ENCODE results near the gene PABPC1L. TPM values are rescaled to one million over a fixed set of nuclear protein-coding genes. Genes with fewer than 3 reads are reported as not detected.

Gene PABPC1L
- total RNA-seq, 1 experiment from 2014 or later: 1.2 TPM

- DNase-seq (ENCODE audit: low read depth): no peak
Measured at GRCh38 chr20:44900231-44900854, 9.5 kb upstream of the PABPC1L start.

- DNase-seq (ENCODE audit: low read depth): peak; percentile 19
Measured at GRCh38 chr20:44901974-44902373, 7.9 kb upstream of the PABPC1L start.

DNA sequence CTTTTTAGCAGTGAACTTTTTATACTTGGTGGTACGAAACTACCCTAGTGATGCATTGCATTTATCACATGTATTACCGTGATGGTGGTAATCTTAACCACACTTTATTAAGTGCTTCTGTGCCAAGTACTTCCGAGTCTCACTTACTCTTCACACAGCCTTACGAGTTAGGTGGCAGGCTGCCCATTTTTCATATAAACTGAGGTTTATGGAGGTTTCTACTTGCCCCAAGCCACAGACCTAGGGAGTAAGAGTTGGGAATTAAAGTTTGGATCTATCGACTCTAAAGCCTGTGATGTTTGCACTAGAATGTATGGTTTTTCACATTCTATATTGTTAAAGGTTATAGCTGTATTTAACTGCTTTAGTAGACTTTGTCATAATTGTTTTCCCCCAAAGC, 5.5 kb upstream of the PABPC1L start:
- DNase-seq (ENCODE audit: low read depth): no peak

DNA sequence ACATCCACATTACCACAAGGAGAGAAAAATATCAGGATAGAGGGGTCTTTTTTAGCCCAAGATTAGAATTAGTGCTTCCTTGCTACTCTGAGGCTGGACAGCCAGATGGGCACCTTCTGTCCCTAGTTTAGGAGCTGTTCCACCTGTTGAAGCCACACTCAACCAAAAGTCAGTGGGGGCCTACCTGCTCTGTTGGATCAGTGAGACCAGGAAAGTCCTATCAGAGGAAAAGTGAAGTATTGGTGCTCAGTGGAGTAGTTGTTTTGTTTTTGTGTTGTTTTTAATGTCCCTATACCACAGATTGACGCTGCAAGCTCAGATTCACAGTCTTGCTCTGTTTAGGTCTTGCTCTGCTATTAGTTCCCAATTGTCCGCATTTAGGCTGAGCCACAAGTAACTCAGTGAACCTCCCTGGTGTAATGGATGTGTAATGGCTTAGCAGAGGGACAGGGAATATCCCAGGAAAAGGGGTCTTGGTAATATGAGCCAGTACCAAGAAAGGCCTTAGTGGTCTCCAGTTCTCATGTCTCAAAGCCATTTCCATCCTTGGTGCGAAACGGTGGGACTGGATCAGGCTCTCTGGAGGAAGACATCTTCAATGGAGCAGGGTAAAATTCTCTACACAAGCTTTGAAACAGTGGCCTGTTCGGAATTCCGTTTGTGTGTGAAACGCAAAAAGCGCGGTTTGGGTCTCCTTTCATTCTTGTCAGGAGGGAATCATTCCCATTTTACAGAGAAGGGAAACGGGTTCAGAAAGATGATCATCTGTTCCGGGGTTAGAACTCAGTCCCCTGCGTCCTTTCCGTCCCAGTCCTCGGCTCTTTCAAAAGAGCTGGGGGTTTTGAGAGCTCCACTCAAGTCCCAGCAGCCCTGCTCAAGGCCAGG, 631 bp upstream of the PABPC1L start:
- DNase-seq (ENCODE audit: low read depth): no peak

DNA sequence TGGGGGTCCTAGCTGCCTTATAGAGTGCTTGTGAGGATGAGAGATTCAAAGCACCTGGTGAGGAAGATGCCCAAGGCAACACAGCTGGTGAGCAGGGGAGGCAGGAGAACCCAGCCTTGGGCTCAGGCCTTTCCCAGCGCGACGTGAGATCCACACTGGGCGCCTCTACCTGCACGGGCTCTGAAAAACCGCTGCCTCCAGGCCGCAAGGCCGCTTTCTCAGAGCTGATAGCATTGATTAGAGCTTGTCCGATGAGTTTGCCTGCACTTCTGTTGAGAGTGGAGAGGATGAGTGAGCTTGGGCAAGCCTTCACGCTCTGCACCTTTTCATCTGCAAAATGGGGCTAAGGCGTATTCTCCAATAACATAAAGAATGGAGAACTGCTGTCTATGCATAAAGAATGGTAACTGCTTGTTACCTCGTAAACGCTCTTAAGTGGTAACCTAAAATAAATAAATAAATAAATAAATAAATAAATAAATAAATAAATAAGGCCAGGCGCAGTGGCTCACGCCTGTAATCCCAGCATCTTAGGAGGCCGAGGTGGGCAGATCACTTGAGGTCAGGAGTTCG, 916 bp downstream of the PABPC1L start:
- DNase-seq (ENCODE audit: low read depth): no peak

DNA sequence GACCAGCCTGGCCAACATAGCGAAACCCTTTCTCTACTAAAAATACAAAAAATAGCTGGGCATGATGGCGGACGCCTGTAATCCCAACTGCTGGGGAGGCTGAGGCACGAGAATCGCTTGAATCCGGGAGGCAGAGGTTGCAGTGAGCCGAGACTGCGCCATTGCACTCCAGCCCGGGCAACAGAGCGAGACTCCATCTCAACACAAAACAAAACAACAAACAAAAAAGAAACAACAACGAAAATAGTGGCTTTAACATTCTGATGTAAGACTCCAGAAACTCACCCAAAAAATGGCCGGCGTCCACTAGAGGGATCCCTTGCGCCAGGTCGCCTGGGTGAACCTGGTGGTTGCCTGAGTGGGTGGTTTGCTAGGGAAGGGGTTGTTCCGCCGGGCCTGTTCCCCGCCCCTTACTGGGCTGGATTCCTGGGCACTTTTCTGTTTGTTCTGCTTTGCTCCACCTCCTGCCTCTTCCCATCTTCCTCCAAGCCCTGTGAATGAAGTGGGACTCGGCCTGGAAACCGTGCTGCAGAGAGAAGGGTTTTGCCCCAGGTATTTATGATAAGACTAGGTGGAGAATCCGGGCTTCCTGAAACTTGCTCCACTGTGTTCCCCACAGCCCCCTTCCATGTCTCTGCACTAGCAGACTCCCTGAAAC, 1.5 kb downstream of the PABPC1L start:
- DNase-seq (ENCODE audit: low read depth): peak; percentile 42

DNA sequence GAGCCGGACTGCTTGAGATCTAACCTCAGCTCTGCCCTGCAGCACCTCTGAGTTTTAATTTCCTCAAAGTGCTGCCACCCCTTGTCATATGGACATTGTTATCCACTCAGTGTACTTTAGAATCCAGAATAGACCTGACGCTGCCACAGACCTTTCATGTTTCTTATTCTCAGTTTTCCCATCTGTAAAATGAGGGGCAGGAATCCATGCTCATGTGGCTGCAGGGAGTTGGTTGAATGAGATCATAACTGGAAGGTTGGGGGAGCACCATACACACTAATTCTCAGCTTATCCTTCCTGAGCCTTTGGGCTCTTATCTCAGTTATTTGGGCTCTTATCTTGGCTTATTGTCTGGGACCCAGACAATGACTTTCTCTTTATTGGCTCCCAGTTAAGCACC, 2.3 kb downstream of the PABPC1L start:
- no peak for DNase-seq (ENCODE audit: low read depth)

- DNase-seq (ENCODE audit: low read depth): no peak
Measured at GRCh38 chr20:44914924-44915323, 5.1 kb downstream of the PABPC1L start.

GRCh38 chr20:44916586-44916985, 6.7 kb downstream of the PABPC1L start:
- DNase-seq (ENCODE audit: low read depth): no peak

DNA sequence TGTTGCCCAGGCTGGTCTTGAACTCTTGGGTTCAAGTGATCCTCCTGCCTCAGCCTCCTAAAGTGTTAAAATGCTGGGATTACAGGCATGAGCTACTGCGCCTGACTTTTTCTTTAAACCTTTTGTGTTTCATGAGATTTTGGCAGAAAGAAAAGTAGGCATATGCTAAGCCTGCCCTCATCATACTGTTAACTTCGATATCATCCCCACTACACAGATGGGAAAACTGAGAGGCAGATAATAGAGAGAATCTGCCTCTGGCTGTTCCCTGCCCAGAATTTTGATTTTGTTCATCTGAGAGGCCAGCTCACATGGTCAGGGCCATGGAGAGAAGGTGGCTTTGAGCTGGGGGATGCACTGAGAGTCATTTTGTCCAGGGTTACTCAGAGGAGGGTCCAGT, 7.5 kb downstream of the PABPC1L start:
- no peak for DNase-seq (ENCODE audit: low read depth)

- DNase-seq (ENCODE audit: low read depth): no peak
Measured at GRCh38 chr20:44918342-44918741, 8.5 kb downstream of the PABPC1L start.

- DNase-seq (ENCODE audit: low read depth): no peak
Measured at GRCh38 chr20:44918761-44919160, 8.9 kb downstream of the PABPC1L start.

- no peak for DNase-seq (ENCODE audit: low read depth)
Measured at GRCh38 chr20:44921447-44921846, 11.6 kb downstream of the PABPC1L start.

GRCh38 chr20:44924541-44924940, 14.7 kb downstream of the PABPC1L start:
- no peak for DNase-seq (ENCODE audit: low read depth)

GRCh38 chr20:44928595-44928994, 18.7 kb downstream of the PABPC1L start:
- DNase-seq (ENCODE audit: low read depth): no peak

DNA sequence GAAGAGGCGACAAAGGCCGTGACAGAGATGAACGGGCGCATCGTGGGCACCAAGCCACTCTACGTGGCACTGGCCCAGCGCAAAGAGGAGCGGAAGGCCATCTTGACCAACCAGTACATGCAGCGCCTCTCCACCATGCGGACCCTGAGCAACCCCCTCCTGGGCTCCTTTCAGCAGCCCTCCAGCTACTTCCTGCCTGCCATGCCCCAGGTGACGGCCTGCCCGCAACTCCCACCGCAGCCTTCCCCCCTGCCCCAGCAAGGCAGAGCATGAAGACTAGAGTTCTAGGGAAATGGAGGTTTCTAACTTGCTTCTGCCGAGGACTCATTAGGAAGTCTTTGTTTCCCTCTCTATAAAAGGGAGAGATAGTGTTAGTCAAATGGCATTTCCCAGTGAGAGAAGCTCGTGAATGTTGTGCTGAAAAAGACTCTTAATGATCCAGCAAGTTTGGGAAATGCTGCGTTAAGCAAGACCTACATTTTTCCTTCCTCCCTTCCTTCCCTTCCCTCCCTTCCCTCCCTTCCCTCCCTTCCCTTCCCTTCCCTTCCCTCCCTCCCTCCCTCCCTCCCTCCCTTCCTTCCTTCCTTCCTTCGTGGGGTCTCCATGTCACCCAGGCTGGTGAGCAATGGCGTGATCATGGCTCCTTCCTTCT, 20.8 kb downstream of the PABPC1L start:
- DNase-seq (ENCODE audit: low read depth): no peak

- DNase-seq (ENCODE audit: low read depth): no peak
Measured at GRCh38 chr20:44931911-44932310, 22.1 kb downstream of the PABPC1L start.

DNA sequence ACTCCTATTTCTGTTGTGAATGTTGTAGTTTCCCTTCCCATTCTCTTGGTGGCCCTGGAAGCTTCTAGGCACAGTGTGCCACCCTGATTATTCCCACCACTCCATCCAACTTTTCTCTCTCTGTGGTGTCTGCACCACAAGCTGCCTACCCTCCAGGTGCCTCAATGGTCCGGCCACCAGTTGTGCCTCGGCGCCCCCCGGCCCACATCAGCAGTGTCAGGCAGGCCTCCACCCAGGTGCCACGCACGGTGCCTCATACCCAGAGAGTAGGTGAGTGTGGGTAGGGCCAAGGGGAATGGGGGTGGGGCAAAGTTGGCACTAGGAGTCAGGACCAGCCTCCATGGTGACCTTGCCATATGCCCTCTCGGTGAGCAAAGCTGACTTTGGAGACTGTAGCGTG, 23.1 kb downstream of the PABPC1L start:
- no peak for DNase-seq (ENCODE audit: low read depth)

DNA sequence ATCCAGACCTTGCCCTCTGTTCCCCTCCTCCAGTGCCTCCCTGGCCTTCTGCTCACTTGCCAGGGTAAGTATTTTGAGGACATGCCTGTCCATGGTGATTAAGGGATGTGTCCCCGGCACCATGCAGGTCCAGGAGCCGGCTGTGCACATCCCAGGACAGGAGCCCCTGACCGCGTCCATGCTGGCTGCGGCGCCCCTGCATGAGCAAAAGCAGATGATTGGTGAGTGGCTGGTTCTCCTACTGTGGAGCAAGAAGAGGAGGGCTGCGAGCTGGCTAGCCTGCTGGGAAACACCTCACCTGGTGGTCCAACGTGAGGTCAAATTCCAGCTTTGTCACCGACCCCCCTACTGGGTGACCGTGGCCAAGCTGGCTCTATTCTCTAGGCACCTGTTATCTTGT, 26.6 kb downstream of the PABPC1L start:
- DNase-seq (ENCODE audit: low read depth): no peak

DNA sequence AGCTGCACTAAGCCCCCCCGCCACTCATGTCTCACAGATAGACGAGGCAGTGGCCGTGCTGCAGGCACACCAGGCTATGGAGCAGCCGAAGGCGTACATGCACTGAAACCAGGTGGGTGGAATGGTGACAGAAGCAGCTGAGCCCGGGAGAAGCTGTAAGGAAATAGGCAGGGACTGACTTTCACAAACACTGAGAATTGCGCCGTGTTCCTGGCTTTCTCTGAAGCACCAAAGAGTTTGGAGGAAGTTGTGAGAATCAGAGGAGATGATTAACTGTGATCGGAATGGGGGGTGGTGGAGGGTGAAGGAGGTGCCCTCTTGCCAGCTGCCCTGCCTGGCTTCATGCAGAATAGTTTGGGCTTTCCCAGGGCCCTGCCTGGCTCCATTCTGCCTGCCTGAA, 28.8 kb downstream of the PABPC1L start:
- DNase-seq (ENCODE audit: low read depth): no peak

- DNase-seq (ENCODE audit: low read depth): no peak
Measured at GRCh38 chr20:44941120-44941691, 31.3 kb downstream of the PABPC1L start.

All from Daoy (cell line).